HG03039 (cell line): ENCODE results near the gene STH.
"Not testable (repeated sequence)": the region's sequence is repeated elsewhere in the genome, so short reads cannot be mapped to it uniquely, and the experiment has no call there.

ENCODE experiments used
- ATAC-seq: cut with Tn5 transposase; IDR thresholded peaks from one replicate; pipeline ENCODE4 v1.9.1; 2021; ENCODE audit warnings: mild to moderate bottlenecking, moderate library complexity; ENCODE audit not compliant: unreplicated experiment

STH gene

DNA sequence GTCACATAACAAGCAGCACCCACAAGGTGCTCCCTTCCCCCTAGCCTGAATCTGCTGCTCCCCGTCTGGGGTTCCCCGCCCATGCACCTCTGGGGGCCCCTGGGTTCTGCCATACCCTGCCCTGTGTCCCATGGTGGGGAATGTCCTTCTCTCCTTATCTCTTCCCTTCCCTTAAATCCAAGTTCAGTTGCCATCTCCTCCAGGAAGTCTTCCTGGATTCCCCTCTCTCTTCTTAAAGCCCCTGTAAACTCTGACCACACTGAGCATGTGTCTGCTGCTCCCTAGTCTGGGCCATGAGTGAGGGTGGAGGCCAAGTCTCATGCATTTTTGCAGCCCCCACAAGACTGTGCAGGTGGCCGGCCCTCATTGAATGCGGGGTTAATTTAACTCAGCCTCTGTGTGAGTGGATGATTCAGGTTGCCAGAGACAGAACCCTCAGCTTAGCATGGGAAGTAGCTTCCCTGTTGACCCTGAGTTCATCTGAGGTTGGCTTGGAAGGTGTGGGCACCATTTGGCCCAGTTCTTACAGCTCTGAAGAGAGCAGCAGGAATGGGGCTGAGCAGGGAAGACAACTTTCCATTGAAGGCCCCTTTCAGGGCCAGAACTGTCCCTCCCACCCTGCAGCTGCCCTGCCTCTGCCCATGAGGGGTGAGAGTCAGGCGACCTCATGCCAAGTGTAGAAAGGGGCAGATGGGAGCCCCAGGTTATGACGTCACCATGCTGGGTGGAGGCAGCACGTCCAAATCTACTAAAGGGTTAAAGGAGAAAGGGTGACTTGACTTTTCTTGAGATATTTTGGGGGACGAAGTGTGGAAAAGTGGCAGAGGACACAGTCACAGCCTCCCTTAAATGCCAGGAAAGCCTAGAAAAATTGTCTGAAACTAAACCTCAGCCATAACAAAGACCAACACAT lies at the start of gene STH:
STH (plus strand) TSS at position 264 of the 913 bp plus-strand sequence; CDS start at position 294, 30 bp downstream.
- no peak for ATAC-seq

DNA sequence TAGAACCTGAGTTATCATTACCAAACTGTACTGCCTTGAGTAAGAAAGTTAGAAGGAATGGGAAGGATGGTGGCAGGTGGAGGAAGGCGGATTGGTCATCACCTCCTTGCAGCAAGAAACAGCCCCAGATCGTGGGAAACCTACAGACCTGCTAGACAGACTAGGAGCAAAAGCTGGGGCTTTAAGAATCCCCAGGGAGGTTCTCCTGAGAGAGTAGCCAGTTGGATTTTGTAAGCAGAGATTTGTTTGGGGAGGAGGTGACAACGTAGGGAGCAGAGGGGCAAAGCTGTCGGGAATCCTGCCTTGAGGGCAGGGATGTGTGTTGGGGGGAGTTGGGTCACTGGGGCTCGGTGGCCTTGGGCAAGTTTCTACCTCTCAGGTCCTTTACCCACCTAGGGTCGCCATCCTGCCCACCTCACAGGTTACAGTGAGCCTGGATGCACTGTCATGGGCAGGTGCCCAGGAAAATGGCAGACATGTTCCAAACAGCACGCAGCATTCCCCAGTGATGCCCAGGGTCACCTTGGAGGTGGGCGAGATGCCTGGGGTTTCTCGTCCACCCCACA lies 49.2 kb upstream of the STH start:
- ATAC-seq, result no peak

DNA sequence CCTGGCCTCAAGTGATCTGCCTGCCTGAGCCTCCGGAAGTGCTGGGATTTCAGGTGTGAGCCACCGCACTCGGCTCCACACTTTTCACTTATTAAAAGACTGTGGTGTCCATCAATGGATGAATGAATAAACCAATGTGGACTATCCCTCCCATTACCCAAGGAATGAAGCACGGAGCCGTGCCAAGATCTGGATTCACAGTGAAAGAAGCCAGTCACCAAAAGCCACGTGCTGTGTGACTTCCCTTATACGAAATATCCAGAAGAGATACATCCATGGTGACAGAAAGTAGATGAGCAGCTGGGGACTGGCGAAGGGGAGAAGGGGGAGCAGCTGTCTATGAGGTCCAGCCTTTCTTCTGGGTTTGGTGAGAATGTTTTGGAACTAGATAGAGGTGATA lies 48.2 kb upstream of the STH start:
- ATAC-seq, result no peak

- ATAC-seq, result no peak
Measured at GRCh38 chr17:45951403-45951802, 47.6 kb upstream of the STH start.

DNA sequence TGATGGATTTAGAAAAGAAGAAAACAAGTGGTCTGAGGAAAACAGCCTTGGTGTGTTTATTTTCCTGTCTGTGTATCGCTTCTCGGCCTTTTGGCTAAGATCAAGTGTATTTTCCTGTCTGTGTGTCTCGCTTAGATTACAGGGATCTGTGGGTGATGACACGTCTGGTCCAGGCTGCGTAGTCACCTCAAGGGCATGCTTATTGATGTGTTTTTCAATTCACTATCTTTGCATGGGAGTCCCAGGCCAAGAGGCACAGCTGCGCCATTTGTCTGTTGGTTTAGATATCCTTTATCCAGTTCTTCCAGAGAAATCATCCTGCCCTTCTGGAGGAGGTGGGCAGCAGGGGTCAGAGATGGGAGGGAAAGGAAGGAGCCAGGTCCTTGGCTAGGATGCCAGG lies 47.1 kb upstream of the STH start:
- ATAC-seq, result no peak

DNA sequence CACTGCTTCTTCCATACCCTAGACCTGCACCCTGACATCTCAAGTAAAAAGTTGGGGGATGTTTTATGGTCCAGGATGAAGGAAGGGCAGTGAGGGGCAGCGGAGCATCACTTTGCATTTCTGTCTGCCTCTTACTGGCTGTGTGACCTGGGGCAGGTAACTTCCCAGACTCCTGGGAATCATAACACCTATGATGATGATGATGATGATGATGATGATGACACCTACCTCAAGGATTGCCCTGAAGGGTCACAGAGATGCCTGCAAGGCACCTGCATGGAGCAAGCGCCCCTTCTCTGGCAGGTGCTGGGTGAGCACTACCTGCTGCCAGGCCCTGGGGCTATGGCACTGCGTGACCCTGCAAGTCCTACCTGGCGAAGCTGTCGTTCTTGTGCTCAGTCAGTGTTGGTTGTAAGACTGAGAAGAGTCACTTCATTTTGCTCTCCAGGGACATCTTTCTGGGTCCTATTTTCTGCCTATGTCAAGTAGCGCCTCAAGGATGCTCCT lies 46.2 kb upstream of the STH start:
- no peak for ATAC-seq

DNA sequence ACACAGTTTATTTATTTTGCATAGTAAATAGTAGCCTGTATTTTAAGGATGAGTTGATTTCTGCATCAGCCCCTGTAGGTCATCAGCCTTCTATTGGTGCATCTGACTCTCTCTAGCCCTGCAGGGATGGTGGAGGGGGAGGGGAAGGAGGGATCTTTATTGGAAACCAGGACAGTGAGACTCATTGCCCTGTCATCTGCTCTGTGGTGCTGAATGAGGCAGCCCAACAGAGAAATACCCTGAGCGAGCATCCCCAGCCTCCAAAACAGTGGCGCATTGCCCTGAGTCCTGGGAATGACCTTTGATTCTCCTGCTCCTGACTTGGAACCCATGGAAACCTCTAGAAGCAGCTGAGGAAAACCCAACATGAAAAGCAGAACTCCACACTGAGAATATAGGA lies 45.5 kb upstream of the STH start:
- ATAC-seq, result no peak

DNA sequence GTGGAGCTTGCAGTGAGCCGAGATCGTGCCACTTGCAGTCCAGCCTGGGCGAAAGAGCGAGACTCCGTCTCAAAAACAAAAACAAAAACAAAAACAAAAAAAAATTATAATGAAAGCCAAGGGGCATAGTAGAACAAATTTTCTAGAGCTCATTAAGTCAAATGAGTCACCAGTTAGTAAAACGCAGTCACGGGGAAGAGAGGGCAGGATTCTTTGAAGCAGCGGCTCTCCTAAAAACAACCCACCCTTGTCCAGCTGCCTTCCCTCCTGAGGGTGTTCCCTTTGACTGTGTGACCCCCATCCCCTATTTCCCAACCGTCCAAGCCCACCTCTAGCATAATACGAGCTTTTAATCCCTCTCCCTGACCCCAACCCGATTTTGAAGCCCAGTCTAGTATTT lies 44.1 kb upstream of the STH start:
- no peak for ATAC-seq

- no peak for ATAC-seq
Measured at GRCh38 chr17:45955326-45955725, 43.7 kb upstream of the STH start.

DNA sequence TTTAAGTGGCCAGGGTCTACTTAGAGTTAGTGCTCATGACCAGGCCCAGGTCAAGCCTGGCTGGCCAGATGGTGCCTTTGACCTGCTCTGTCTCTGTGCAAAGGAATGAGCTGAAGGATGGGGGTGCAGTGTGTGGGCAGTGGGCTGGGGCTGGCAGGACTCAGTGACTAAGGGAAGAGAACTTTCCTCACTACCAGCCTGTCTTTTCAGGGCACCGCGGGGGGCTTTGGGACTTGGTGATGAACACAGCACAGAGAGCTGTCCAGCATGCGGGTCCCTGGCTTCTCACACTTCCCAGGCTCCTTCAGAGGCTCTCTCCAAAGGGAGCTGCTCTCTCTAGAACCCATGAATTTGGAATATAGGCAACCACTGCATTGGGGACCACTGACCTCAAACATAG lies 43.0 kb upstream of the STH start:
- no peak for ATAC-seq

GRCh38 chr17:45956746-45957145 lies 42.3 kb upstream of the STH start:
- ATAC-seq, result not testable (repeated sequence)

- no peak for ATAC-seq
Measured at GRCh38 chr17:45958307-45958706, 40.7 kb upstream of the STH start.

- ATAC-seq, result no peak
Measured at GRCh38 chr17:45958994-45959665, 39.9 kb upstream of the STH start.

DNA sequence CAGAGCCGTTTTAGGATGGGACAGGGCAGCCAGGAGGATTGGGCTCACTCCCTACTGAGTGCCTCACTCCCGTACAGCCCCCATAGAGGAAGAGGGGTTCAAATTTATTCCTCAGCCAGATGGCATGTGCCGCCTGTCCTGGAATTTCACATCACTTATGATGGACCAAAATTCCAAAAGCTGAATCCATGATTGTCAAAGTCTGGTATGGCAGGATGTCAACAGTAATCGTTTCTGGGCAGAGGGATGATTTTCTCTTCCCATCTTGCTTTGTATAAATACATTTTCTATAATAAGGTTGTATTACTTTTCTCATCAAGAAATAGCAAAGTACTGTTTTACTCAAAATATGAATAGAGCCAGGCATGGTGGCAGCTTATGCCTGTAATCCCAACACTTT lies 38.7 kb upstream of the STH start:
- ATAC-seq, result no peak

- no peak for ATAC-seq
Measured at GRCh38 chr17:45961206-45961605, 37.8 kb upstream of the STH start.

GRCh38 chr17:45962221-45962972 lies 36.7 kb upstream of the STH start:
- no peak for ATAC-seq

DNA sequence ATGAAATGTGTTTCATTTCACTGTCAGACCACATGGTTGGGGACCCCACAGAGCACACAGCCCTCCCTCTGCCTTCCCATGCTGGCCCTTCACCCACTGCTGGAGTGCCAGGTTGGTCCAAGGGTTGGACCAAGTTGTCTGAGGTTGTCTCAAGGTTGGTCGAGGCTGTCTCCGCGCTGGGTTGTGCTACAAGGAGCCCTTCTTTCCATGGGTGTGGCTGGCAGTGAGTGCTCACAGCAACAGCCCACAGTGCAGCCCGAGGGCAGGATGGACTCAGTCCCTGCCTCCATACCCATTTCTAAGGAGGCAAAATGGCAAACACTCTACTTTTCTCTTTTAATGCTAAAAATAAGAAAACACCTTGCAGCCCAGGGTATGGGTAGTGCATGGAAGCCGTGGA lies 35.8 kb upstream of the STH start:
- no peak for ATAC-seq

- ATAC-seq, result no peak
Measured at GRCh38 chr17:45963889-45964288, 35.2 kb upstream of the STH start.

GRCh38 chr17:45964634-45965033 lies 34.4 kb upstream of the STH start:
- ATAC-seq, result no peak

GRCh38 chr17:45965812-45966211 lies 33.2 kb upstream of the STH start:
- no peak for ATAC-seq
